Breast epithelium (tissue), 4 donors: ENCODE measurements around the gene MAD1L1. TPM values are rescaled to one million over a fixed set of nuclear protein-coding genes. Genes with fewer than 3 reads are reported as not detected.
"Not testable (repeated sequence)": the region's sequence is repeated elsewhere in the genome, so short reads cannot be mapped to it uniquely, and the experiment has no call there.

Experiments
- DNase-seq, 2 donors: peaks; one replicate each; pipeline ENCODE4 v3.0.0-alpha.2; 2019; ENCODE audit warnings: low spot score in 2 of 2
- H3K27ac ChIP-seq, 2 donors: fragments of 200-600 bp; sonication (generic) in 1 of 2; one replicate each; pipeline ENCODE4 v1.5.1; 2016 to 2019; ENCODE audit warnings: mild to moderate bottlenecking in 1 of 2
- H3K27me3 ChIP-seq, 2 donors: fragments of 200-600 bp; sonication (generic) in 1 of 2; one replicate each; pipeline versions ENCODE4 v1.5.1 to v1.6.0; 2017 to 2019; ENCODE audit warnings: control low read depth in 1 of 2, mild to moderate bottlenecking in 1 of 2
- H3K36me3 ChIP-seq: fragments of 200-600 bp; one replicate; pipeline ENCODE4 v1.5.1; 2019
- H3K4me1 ChIP-seq, 2 donors: fragments of 200-600 bp; sonication (generic); one replicate each; pipeline ENCODE4 v1.5.1; 2016 to 2019; ENCODE audit warnings: control low read depth in 1 of 2
- H3K4me3 ChIP-seq, 3 donors: fragments of 200-600 bp; sonication (generic); 1 replicate in 2 of 3; 2 replicates in 1 of 3; pipeline ENCODE4 v1.5.1; 2016 to 2019; ENCODE audit warnings: mild to moderate bottlenecking in 3 of 3, moderate library complexity in 2 of 3
- H3K9me3 ChIP-seq, 2 donors: fragments of 200-600 bp; sonication (generic) in 1 of 2; one replicate each; pipeline ENCODE4 v1.5.1; 2016 to 2019; ENCODE audit warnings: control low read depth in 1 of 2
- POLR2A ChIP-seq: fragments of 450-650 bp; IDR thresholded peaks from one replicate; pipeline ENCODE4 v1.6.1; 2016; ENCODE audit warnings: antibody characterized with exemption, mild to moderate bottlenecking, moderate library complexity
- POLR2AphosphoS5 ChIP-seq, 3 donors: sonication (generic); formaldehyde crosslinking; IDR thresholded peaks; one replicate each; pipeline ENCODE4 v1.6.1; 2017; ENCODE audit warnings: antibody characterized with exemption in 3 of 3
- intact Hi-C: fragments of 100-400 bp; cut with DNase I; formaldehyde crosslinking; loops from one replicate; pipeline ENCODE4 v1.15.1; 2023; ENCODE audit warnings: low total_unique reads
- total RNA-seq, 3 donors: library from RNA; depleted of rRNA; stranded (reverse); fragments of >200 nt; gene quantifications; one replicate each; pipeline ENCODE4 v1.1.0, GENCODE V29; 2016
- TF ChIP-seq, protein P1 (sequence below), 3 donors: fragments of 450-650 bp; IDR thresholded peaks; one replicate each; pipeline ENCODE4 v1.5.1; 2016 to 2017; ENCODE audit warnings: antibody characterized with exemption in 3 of 3, mild to moderate bottlenecking in 3 of 3, moderate library complexity in 3 of 3

Gene MAD1L1
- total RNA-seq, 3 donors from 2014 or later = 27.7 to 33.9 (median 28.8) TPM

DNA sequence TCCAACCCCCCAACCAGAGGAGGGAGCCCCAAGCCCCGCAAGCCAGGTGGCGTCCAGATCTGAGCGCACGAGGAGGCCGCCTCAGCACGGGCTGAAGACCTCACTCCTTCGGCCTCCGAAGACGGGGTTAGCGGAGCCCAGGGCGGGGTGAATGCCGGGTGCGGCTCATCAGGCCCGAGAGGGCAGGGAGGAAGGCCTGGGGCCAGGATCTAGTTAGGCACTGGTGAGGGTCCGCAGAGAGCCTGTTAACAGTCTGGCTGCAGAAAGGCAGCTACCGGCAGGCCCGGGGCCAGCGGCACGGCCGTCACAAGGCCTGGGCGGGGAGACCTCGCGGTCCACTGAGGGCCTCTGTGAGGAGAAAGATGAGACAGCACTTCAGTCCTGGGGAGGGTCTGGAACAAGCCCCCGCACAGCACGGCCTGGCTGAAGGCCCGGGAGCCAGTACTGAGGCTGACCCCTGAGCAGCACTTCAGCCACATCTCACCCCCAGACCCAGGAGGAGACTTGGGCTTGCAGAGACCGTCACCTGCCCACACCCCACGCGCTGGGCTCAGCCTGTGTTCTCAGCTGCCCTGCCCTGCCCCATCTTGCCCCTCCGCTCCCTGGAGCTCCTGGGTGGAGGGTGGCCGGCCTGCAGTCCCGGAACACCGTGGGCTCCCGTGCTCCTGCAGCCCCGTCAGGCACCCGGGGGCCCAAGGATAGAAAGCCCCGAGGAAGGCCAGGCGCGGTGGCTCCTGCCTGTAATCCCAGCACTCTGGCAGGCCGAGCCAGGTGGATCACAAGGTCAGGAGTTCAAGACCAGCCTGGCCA is 369.4 kb downstream of the MAD1L1 start:
- intact Hi-C loops = no loop called here
- no peak for TF ChIP-seq POLR2A
- TF ChIP-seq POLR2AphosphoS5 (IDR thresholded peaks at IDR 0.05) = no peak
- TF ChIP-seq, protein P1, sequence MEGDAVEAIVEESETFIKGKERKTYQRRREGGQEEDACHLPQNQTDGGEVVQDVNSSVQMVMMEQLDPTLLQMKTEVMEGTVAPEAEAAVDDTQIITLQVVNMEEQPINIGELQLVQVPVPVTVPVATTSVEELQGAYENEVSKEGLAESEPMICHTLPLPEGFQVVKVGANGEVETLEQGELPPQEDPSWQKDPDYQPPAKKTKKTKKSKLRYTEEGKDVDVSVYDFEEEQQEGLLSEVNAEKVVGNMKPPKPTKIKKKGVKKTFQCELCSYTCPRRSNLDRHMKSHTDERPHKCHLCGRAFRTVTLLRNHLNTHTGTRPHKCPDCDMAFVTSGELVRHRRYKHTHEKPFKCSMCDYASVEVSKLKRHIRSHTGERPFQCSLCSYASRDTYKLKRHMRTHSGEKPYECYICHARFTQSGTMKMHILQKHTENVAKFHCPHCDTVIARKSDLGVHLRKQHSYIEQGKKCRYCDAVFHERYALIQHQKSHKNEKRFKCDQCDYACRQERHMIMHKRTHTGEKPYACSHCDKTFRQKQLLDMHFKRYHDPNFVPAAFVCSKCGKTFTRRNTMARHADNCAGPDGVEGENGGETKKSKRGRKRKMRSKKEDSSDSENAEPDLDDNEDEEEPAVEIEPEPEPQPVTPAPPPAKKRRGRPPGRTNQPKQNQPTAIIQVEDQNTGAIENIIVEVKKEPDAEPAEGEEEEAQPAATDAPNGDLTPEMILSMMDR (IDR thresholded peaks at IDR 0.05) = no peak
- Histone ChIP-seq H3K27ac (no peak overlapping the region), H3K36me3 (no peaks in the 10 kb centered on the region), H3K4me1 (no peaks in the 10 kb centered on the region), H3K9me3 (no peaks in the 10 kb centered on the region), H3K4me3 (no peak overlapping the region), H3K27me3 (no peaks in the 10 kb centered on the region)
- DNase-seq = no peak

DNA sequence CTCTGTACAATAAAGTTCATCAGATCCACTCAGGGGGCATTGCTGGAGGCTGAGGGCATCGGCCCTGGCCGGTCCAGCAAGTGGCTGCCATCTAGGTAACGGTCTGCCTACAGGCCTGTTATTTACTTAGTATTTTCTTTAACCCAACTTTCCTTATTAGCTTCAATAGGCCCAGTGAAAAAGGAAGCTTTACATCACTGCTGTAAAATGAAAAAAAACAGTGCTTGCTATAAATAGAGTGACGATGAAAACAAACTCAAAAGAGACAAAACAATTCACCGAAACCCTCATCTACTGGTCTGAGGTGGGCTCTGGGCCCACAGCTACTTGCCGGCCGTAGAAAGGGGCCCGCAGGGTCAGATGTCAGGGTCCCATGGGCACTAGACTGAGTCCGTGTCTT is 370.2 kb downstream of the MAD1L1 start:
- no peak overlapping the region for H3K4me3 ChIP-seq
- H3K36me3 ChIP-seq = no peaks in the 10 kb centered on the region
- TF ChIP-seq POLR2AphosphoS5 (IDR thresholded peaks at IDR 0.05) (no peak), POLR2A (no peak)
- TF ChIP-seq, protein P1 (IDR thresholded peaks at IDR 0.05) = no peak
- H3K27me3 ChIP-seq = no peaks in the 10 kb centered on the region
- intact Hi-C loops = no loop called here
- H3K4me1 ChIP-seq = no peaks in the 10 kb centered on the region
- H3K9me3 ChIP-seq = no peaks in the 10 kb centered on the region
- no peak overlapping the region for H3K27ac ChIP-seq
- DNase-seq = no peak

DNA sequence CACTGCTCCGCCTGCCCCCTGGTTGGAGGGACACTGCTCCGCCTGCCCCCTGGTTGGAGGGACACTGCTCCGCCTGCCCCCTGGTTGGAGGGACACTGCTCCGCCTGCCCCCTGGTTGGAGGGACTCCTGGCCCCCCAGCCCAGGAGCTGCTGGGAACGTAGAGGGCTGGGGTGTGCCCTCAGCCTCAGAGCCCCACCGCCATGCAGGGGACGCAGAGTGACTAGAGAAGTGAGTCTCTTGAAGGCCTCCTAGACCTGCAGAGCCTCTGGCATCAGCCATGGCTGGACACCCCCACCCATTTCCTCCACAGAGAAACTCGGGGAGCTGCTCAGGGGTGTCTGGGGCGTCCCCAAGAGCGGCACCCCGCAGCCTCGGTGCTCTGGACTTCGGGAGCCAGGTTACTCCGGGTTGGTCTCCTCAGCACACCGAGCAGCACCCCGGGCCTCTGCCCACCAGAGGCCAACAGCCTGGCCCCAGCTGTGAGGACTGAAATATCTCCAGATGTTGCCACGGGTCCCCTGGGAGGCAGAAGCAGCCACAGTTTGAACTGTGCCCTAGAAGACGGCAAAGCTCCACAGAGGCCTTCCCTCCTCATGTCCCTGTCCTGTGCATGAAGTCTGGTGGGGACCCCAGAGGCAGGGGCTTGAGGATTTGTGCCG is 370.8 kb downstream of the MAD1L1 start:
- Histone ChIP-seq H3K27ac (no peak overlapping the region), H3K4me1 (no peaks in the 10 kb centered on the region), H3K36me3 (no peaks in the 10 kb centered on the region), H3K9me3 (peaks cover 0 to 2% of the 10 kb centered on the region in 2 donors), H3K27me3 (no peaks in the 10 kb centered on the region), H3K4me3 (no peak overlapping the region)
- TF ChIP-seq, protein P1 (IDR thresholded peaks at IDR 0.05) = no peak
- TF ChIP-seq POLR2A = no peak
- TF ChIP-seq POLR2AphosphoS5 (IDR thresholded peaks at IDR 0.05) = no peak
- intact Hi-C loops = no loop called here
- no peak for DNase-seq

DNA sequence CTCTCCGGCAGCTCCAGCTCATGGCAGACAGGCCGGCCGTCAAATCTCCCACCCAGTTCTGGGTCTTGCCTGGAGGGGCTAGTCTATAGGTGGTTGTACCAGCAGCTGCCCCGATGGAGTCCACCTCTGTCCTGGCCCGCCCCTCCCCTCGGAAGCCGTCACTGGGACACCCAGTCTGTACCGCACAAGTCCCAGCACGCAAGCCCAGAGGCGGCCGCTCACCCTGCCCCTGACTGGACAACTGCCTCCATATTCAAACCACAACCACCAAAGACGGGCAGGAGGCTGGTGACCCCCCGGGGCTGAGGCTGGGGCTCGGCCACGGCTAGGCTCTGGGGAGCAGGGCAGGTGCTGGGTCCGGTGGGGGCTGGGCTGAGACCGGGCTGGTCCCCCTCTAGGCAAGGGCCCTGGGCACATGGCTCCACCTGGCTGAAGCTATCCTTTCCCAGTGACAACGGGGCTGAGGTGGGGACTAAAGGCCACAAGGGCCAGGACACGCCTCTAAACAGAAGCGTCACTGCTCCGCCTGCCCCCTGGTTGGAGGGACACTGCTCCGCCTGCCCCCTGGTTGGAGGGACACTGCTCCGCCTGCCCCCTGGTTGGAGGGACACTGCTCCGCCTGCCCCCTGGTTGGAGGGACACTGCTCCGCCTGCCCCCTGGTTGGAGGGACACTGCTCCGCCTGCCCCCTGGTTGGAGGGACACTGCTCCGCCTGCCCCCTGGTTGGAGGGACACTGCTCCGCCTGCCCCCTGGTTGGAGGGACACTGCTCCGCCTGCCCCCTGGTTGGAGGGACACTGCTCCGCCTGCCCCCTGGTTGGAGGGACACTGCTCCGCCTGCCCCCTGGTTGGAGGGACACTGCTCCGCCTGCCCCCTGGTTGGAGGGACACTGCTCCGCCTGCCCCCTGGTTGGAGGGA is 371.6 kb downstream of the MAD1L1 start:
- H3K27ac ChIP-seq, H3K4me3 ChIP-seq, intact Hi-C loops, H3K4me1 ChIP-seq, DNase-seq, H3K27me3 ChIP-seq, H3K9me3 ChIP-seq, H3K36me3 ChIP-seq: not testable (repeated sequence)

DNA sequence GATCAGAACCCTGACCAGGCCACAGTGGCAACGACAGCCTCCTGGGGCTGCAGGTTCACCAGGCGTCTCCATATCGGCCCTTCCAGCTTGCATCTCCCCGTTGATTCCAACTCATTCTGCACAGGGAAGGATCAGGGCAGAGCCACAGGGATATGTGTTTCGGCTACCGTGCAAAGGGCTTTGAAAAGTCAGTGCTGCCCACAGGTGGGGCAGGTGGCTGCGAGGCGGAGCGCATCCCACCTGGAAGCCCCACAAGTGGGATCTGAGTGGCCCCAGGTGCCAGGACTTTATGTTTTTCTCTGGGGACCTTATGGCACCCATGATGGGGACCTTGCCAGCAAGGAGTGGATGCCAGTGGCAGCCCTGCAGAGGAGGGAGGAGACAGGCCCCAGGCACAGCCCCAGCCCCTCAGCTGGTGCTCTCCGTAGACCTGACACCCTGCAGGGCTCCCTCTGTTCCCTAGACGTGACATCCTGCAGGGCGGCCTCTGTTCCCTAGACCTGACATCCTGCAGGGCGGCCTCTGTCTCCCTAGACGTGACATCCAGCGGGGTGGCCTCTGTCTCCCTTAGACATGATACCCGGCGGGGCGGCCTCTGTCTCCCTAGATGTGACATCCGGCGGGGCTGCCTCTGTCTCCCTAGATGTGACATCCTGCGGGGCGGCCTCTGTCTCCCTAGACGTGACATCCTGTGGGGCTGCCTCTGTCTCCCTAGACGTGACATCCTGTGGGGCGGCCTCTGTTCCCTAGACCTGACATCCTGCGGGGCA is 373.3 kb downstream of the MAD1L1 start:
- Histone ChIP-seq H3K9me3 (peaks cover 0 to 5% of the 10 kb centered on the region in 2 donors), H3K27me3 (no peaks in the 10 kb centered on the region), H3K27ac (no peak overlapping the region), H3K4me3 (no peak overlapping the region), H3K4me1 (no peaks in the 10 kb centered on the region), H3K36me3 (no peaks in the 10 kb centered on the region)
- intact Hi-C loops = no loop called here
- DNase-seq = no peak
- TF ChIP-seq, protein P1 (IDR thresholded peaks at IDR 0.05) = no peak
- TF ChIP-seq POLR2AphosphoS5 (IDR thresholded peaks at IDR 0.05) = no peak
- no peak for TF ChIP-seq POLR2A
